H54 (cell line): ENCODE measurements around the gene IL13RA1.
A peak's percentile ranks its signal among the peaks of the same experiment; 100 is the strongest.

Experiments
- DNase-seq: peaks from one replicate; pipeline ENCODE4 v3.0.0; 2011; ENCODE audit warnings: low spot score, mixed read lengths; ENCODE audit not compliant: insufficient read length
- FAIRE-seq: peaks from 3 replicates; lab custom pipeline; 2011; peaks lifted over from hg19 to GRCh38; lab: Jason Lieb, UNC
- POLR2A ChIP-seq: IDR thresholded peaks from 2 replicates; pipeline ENCODE4 v1.6.1; 2011; ENCODE audit warnings: low read depth, mild to moderate bottlenecking, low read length

The IL13RA1 gene

GRCh38 chrX:118739577-118739976, 12.2 kb downstream of the IL13RA1 start:
- FAIRE-seq (no peak), DNase-seq (no peak)
- TF ChIP-seq POLR2A, result no peak

DNA sequence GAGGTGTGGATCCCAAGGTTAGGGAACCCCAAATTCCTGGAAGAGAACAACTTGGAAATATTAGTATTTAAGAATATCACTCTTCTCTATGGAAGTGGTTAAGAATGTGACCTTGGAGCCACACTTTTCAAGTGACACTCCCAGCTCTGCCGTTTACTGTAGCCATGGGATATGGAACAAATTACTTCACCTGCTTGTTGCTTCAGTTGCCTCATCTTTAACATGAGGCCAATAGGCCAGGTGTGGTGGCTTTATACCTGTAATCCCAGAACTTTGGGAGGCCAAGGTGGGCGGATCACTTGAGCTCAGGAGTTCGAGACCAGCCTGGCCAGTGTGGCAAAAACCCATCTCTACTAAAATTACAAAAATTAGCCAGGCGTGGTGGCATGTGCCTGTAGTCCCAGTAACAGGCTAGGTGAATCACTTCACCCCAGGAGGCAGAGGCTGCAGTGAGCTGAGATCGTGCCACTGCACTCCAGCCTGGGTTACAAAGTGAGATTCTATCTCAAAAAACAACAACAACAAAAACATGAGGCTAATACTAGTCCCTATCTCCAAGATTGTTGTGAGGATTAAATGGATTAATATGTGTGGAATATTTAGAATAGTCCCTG, 13.0 kb downstream of the IL13RA1 start:
- no peak for TF ChIP-seq POLR2A
- DNase-seq (no peak), FAIRE-seq (peak; percentile 71)

DNA sequence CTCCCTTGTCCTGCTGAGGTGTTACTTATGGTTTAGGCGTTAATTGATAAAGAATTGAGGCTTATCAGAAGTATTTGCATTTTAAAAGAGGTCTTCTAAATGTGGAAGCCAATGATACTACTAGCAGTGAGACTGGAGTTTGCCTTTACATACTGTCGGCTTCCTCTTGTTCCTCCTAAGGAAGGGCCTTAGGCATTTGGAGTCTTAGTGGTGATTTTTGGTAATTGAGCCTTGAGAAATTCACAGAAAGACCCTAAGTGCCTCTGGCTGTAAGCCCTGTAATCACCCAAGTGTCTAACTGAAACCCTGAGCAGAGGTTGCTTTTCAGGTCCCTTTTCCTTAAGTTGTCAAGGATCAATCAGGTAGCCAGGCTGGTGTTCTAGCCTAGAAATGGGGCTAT, 14.8 kb downstream of the IL13RA1 start:
- no peak for DNase-seq
- TF ChIP-seq POLR2A, result no peak
- no peak for FAIRE-seq

- DNase-seq (no peak), FAIRE-seq (no peak)
- no peak for TF ChIP-seq POLR2A
Measured at GRCh38 chrX:118745570-118745969, 18.2 kb downstream of the IL13RA1 start.

DNA sequence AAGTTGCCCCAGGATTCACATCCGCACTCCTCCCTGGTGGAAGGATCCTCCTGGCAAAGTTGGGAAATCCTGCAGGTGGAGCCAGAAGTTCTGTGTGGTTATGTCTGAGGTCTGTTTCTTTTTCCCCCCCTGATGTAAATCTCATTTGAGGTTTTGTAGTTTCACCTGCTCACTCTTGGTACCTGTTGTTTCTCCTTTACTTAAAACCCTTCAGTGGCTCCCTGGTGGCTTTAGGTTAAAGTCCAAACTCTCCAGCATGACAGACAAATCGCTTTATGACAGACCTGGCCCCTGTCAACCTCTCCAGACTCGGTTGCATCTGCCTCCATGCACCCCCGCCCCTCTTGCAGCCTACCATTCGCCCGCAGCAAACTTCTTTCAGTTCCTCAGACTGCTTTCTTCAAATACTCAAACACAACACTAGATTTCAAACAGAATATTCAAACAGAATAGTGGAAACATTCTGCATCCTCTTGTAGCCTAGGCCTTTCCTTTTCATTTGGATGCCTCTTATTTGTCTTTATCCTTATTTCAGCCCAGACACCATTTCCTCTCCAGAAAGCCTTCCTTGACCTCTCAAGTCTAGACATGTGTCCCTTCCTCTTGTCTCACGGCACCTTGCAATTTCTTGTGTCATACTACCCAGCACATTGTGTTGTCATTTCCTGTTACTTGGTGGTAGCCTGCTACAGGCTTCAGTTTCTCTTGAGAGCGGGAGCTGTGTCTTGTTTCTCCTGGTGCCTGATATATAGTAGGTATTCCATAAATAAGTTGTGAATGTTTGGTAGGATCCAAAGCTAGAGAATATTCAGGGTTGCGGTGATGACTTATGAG, 24.8 kb downstream of the IL13RA1 start:
- DNase-seq (no peak), FAIRE-seq (no peak)
- TF ChIP-seq POLR2A, result no peak

DNA sequence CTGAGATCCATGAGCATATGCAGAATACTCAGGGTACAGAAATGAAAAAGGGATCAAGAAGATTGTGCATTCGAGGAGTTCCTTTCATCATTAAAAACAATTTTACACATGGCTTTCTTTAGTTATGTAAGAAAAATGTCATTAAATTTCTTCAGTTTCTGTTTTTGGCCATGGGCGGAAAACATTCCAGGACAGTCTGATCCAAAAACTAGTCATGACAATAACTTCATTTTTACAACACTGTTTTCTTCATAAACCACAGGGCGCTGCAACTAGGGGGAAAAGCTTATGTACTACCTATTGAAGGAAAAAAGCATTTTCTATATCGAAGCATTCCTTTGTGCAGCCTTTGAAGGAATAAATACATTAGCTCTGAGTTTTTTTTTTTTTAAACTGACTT, 28.2 kb downstream of the IL13RA1 start:
- TF ChIP-seq POLR2A, result no peak
- DNase-seq, result no peak
- FAIRE-seq, result no peak

GRCh38 chrX:118756101-118756500, 28.7 kb downstream of the IL13RA1 start:
- TF ChIP-seq POLR2A, result no peak
- DNase-seq (no peak), FAIRE-seq (no peak)

DNA sequence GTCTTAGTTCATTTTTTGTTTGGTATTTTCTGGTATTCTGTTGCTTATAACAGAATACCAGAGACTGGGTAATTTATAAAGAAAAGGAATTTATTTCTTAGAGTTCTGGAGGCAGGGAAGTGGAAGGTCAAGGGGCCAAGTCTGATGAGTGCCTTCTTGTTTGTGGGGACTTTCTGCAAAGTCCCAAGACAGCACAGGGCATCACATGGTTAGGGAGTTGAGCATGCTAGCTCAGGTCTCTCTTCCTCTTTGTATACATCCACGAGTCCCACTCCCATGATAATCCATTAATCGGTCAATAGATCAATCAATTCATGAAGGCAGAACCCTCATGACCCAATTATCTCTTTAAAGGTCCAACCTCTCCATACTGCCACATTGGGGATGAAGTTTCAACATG, 31.1 kb downstream of the IL13RA1 start:
- TF ChIP-seq POLR2A, result no peak
- no peak for DNase-seq
- FAIRE-seq, result no peak

- DNase-seq, result no peak
- FAIRE-seq, result no peak
- no peak for TF ChIP-seq POLR2A
Measured at GRCh38 chrX:118760025-118760424, 32.6 kb downstream of the IL13RA1 start.

- no peak for TF ChIP-seq POLR2A
- DNase-seq, result no peak
- no peak for FAIRE-seq
Measured at GRCh38 chrX:118761939-118762707, 34.7 kb downstream of the IL13RA1 start.

GRCh38 chrX:118763489-118763888, 36.1 kb downstream of the IL13RA1 start:
- no peak for FAIRE-seq
- TF ChIP-seq POLR2A, result no peak

DNA sequence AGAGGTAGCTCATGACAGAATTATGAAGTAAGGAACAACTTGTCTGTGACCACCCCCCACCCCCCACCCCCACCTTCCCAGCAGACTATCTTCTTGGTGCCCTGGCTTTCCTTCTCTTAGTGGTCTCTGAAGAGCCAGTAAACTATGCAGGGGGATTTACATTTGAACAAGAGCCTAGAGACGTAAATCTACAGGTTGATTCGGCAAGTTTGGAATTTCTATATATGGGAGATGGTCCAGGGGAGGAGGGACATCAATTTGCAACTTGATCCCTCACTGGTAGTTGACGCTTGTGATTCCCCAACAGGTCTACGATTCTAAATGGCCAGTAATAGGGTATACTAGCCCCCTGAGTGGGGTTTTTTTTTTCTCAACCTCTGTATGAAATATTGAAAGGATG, 36.7 kb downstream of the IL13RA1 start:
- FAIRE-seq (no peak), DNase-seq (no peak)
- no peak for TF ChIP-seq POLR2A

More at GRCh38 chrX:118763489-118763888, 36.1 kb downstream of the IL13RA1 start:
- DNase-seq, result no peak

DNA sequence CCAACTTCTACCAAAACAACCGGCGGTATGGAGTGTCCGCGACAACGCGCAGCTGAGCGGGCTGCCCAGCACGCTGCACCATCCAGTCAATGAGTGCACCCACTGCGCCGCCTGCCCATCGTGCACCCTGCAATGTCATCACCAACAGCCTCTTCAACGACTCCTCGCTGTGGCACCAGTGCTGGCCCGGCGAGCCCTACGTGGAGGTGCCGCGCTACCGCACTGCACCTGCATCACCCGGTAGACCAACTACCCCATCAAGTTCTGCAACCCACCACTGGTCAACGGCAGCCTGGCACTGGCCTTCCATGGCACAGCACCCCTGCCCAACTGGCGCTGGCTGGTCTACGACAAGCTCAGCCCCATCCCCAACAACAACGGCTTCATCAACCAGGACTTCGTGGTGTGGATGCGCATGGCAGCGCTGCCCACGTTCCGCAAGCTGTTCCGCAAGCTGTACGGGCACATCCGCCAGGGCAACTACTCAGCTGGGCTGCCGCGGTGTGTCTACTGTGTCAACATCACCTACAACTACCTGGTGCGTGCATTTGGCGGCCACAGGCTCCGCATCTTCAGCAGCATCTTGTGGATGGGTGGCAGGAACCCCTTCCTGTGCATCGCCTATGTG, 42.8 kb downstream of the IL13RA1 start:
- TF ChIP-seq POLR2A, result no peak
- FAIRE-seq, result no peak
- DNase-seq, result no peak

DNA sequence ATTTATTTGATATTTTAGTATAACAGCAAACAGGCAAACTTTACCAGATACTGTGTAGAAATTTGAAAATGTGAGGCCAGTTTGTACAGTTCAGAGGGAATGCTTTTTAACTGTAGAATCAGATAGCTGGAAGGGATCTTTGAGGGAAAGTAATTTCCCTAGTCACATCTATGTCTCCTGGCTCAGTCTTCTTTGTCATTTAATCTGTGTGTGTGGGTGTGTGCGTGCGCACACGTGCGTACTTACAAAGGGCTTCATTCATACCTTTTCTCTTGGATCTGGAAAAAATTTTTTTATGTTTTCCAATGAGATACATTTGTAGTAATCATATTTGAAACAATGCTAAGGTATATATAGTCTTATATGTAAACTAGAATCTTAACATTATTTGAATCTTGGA, 44.6 kb downstream of the IL13RA1 start:
- FAIRE-seq, result no peak
- no peak for TF ChIP-seq POLR2A
- no peak for DNase-seq
